ENCODE results near the gene RAB40A.
A peak's percentile ranks its signal among the peaks of the same experiment; 100 is the strongest.

The RAB40A gene, protein sequence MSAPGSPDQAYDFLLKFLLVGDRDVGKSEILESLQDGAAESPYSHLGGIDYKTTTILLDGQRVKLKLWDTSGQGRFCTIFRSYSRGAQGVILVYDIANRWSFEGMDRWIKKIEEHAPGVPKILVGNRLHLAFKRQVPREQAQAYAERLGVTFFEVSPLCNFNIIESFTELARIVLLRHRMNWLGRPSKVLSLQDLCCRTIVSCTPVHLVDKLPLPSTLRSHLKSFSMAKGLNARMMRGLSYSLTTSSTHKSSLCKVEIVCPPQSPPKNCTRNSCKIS

DNA sequence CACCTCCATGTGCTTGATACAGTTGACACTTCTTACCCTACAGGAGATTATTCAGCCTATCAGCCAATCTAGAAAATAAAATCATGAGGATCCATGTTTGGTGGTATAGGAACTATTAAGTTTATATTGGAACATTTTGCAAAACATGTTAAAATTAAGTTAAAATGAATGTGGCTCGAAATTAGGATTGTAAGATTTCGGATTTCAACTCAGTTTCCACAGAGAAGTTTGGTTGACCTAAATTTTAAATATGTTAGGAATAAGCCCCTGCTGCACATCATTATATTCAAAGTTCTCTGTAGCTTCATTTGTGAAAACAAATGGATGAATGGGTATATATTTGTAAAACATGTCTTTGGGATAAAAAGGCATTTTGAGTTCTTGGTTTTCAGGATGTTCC is at the start of gene RAB40A:
RAB40A (minus strand) TSS at position 101 of the 400 bp plus-strand sequence. CDS start 18,733 bp downstream, outside the sequence.
- DNase-seq, result no peak

GRCh38 chrX:103565752-103566151 is 46.5 kb upstream of the RAB40A start:
- no peak for DNase-seq

DNA sequence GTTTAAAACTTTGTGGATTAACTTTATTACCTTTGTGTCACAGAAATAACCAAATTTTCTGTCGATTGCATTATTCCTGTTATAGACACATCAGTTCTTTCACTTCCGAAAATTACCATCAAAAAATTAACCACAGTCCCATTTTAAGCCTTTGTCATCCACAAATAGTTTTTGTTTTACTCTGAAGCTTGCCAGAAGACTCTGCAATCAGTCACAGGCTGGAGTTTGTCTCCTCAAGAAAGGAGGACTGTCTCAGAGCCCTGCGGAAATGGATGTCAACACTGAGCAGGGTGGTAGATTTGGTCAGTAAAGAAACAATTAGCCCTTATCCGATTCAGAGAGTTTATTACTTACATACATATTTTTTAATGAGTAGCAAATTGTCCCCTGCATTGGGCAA is 45.9 kb upstream of the RAB40A start:
- no peak for DNase-seq

GRCh38 chrX:103562801-103563200 is 43.5 kb upstream of the RAB40A start:
- DNase-seq, result no peak

DNA sequence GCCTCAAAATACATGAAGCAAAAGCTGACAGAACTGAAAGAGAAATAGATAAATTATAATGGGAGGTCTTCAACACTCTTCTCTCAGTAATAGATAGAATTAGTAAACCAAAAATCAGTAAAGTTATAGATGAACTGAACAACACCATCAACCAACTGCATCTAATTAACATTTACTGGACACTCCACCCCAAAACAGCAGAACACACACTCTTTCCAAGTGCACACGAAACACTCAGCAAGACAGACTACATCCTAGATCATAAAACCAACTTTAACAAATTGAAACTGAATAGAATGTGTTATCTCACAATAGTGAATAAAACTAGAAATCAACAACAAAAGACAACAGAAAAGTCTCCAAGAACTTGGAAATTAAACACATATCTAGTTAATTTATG is 41.0 kb upstream of the RAB40A start:
- no peak for DNase-seq

DNA sequence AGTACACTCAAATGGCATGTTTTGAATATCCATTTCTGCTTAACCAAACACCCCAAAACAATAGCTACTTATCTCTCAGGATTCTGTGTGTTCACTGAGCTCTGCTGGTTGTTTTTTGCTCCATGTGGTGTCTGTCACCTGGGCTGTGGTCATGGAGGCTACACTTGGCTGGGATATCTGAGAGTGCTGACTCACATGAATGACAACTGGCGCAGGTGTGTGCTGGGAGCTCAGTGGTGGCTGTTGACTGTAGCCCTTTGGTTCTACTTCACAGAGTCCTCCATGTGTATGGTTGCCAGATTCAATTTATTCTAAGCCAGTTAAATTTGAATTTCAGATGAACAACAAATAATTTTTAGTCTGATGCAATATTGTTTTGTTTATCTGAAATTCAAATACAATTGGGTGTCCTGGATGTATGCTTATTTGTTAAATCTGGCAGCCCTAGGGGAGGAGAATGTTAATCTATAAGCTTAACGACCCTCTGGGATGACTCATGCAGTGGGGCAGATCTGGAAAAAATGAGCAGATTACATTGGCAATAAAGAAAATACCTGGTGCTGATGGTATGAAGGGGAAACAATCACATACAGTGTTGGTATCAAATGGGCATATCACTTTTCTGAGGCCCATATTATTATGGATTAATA is 37.8 kb upstream of the RAB40A start:
- DNase-seq, result no peak

DNA sequence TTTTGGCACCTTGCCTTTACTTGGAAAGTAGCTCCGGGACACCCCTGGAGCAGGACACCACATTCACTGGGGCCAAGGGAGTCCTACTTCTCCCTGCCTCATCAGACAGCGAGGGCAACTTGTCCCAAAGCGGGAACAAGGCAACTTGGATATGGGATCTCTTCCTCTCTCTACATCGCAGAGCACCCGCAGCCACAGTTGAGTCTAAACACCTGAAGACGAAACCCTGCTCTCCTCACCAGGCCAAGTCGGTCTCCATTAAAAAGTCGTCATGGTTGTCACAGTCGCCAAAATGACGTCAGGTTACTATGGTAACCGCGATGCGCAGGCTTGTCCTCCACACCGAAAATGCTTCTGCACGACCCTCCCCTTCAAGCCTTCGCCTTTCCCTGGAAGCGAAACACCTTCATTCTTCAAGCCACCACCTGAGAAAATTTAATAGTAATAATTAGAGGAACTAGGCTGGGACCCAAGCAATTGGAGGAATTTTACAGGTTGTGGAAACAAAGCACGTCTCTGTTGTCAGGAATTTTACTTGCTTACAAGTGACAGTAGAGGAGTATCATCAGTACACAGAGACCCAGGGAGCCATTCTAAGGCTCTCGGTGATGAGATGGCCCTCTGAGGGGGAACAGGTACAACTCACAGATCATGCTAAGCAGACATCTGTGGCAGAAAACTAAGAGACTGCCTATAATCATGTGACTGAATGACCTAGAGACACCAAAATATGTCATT is 35.6 kb upstream of the RAB40A start:
- DNase-seq, result peak; percentile 65

DNA sequence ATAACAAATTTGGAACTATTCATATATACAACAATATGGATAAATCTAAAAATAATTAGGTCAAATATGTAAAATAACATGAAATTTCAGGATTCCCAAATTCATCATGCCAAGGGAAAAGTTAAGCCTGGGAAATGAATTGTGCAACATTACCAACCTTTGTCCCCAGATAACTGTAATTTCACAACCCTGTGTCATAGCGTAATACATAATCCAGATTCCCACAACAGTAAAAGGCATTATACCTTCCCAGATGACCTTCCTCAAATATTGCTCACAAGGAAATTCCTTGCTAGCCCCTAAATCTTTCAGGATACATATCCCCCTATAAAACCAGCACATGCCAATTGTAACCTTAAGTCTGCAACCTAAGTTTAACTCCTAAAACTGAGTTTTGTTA is 32.9 kb upstream of the RAB40A start:
- no peak for DNase-seq

DNA sequence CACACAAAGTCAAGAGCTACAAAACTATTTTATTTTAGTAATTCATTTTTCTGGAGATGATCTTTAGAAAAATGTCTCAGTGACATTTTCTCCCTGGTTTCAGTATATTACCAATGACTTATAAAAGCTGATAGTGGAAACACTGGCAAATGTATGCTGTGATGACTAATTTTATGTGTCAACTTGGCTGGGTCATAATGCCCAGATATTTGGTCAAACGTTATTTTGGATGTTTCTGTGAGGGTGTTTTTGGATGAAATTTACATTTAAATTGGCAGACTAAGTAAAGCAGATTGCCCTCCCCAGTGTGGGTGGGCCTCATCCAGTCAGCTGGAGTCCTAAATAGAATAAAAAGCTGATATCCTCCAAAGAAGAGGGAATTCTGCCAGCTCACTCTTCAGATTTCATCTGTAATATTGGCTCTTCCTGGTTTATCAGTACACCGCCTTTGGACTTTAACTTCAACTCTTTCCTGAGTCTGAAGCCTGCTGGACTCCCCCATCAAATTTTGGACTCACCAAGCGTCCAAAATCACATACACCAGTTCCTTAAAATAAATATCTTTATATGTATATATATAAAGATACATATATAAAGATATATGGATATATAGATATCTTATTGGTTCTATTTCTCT is 31.2 kb upstream of the RAB40A start:
- no peak for DNase-seq

- DNase-seq, result no peak
Observed at GRCh38 chrX:103549916-103550315, 30.6 kb upstream of the RAB40A start.

DNA sequence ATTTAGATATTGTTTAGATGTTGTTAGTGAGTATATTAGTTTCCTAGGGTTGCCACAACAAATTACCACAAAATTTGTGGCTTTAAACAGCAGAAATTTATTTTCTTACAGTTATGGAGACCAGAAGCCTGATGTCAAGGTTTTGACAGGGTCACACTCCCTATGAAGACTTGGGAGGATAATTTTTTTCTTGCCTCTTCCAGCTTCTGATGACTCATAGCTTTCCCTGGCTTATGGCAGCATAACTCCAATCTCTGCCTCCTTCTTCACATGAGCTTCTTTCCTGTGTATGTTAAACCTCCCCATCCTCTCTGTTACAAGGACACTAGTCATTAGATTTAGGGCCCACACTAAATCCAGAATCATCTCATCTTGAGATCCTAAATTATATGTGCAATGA is 20.9 kb upstream of the RAB40A start:
- no peak for DNase-seq

- no peak for DNase-seq
Observed at GRCh38 chrX:103539695-103540094, 20.4 kb upstream of the RAB40A start.

- DNase-seq, result no peak
Observed at GRCh38 chrX:103538728-103539127, 19.4 kb upstream of the RAB40A start.

DNA sequence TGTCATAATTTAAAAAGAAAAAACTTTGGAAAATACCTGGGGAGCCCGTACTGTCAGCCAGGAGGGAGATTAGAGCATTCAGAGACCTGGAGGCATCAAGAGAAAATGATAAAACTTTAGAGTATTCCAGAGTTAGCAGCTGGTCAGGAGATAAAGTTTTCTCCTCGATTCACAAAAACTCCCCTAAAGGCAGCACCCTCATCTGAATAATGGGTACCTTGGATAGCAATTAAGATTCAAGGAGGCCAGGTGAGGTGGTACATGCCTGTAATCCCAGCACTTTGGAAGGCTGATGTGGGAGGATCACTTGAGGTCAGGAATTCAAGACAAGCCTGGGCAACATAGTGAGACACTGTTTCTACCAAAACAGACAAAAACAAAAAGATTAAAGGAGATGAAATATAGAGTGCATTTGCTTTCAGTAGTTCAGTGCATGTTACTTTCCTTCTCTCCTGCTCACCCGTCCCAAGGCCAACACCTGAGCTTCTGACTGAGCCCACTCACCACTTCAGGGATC is 18.6 kb upstream of the RAB40A start:
- DNase-seq, result no peak

DNA sequence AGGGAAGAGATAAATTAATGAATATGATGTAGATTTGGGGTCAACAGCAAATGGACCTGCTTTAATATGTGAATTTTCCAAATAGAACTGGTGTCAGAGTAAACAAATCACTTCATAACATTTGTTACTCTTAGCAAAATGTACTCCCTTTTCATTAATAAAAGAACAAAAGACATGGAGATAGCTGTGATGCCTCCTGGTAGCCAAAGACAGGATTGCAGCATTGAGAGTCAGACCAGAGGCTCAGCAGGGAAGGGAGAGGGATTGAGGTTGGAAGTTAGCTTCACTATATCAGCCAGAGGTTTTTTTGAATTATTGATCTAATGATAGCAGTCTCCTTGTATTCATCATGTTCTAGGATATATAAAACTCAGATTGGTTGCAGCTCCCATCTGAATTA is 17.4 kb upstream of the RAB40A start:
- DNase-seq, result no peak

GRCh38 chrX:103536071-103536470 is 16.8 kb upstream of the RAB40A start:
- DNase-seq, result no peak

DNA sequence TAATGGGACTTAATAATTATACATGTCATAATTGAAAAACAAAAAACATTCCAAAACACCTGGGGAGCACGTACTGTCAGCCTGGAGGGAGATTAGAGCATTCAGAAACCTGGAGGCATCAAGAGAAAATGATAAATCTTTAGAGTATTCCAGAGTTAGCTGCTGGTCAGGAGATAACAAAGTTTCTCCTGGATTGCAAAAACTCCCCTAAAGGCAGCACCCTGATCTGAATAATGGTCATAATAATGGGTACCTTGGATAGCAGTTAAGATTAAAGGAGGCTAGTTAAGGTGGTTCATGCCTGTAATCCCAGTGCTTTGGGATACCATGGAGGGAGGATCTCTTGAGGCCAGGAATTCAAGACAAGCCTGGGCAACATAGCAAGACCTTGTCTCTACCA is 15.9 kb upstream of the RAB40A start:
- no peak for DNase-seq

DNA sequence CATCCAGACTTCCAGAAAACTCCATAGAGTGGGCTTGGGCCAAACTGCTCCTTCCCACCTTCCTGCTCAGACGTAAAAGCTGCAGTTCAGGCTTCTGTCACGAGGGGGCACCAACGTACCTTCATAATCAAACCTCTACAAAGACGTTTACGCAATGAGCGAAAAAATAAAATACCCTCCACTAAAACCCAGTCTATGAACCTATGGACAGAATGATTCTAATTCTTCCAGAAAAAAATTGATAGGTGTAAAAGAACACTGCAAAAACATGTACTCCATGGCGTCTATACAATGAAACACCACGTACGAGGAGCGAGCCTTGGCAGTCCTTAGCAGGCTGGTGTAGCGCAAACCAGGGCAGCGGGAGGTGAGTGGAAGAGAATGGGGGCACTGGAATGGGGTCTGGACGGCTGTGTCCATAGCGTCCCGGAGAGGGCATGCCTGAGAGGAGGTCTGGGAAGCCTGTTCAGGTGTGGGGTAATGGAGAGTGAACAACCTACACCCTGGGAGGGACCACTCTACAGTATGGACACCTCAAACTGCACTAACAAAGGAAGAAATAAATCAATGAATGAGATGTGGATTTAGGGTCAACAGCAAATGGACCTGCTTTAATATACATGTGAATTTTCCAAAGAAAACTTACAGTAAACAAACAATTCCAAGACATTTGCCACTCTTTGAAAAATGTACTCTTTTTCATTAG is 14.4 kb upstream of the RAB40A start:
- peak; percentile 80 for DNase-seq

DNA sequence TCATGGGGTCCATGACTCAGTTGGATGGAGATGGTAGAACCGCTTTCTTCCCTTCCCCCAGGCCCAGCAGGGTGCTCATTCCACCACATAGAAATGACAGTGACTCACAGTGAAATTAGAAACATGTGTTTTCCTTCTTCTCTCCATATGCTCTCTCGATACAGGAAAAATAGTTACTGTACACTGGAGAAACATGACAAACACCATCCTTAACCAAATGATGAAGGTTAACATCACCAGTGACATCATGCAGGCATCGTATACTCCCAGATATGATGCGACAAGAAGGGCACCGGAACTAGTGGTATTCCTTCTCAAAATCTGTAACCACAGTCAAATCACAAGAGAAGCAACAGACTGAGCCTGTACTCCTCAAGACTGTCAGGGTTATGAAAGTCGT is 11.7 kb upstream of the RAB40A start:
- no peak for DNase-seq

GRCh38 chrX:103530545-103530944 is 11.3 kb upstream of the RAB40A start:
- no peak for DNase-seq

DNA sequence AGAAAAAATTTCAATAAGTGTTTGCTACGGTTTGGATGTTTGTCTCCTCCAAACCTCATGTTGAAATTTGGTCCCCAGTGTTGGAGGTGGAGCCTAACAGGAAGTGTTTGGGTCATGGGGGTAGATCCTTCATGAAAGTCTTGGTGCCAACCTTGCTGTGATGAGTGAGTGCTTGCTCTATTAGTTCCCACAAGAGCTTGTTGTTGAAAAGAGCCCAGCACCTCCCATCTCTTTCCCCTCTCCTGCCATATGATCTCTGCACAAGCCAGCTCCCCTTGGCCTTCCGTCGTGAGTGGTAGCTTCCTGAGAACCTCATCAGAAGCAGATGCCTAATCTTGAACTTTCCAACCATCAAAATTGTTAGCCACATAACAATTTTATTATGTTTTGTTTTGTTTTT is 10.3 kb upstream of the RAB40A start:
- DNase-seq, result no peak

- no peak for DNase-seq
Observed at GRCh38 chrX:103524747-103525146, 5.5 kb upstream of the RAB40A start.

DNA sequence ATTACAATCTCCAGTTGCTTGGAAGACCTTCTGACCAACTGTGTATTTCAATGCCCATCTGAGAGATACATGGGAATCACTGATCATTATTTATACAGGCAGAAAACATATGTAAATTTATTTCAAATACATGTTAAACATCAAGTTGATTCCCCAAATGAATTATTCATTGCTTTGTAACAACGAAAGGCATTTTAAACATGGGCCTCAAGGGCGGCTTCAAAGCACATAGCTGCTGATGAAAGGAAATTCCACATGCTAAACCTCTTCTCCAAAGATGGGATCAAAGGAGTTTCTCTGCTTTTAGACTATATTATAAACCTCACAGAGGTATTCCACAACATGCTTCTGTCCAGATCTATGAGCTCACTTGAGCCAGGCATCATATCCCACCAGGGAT is 4.3 kb upstream of the RAB40A start:
- DNase-seq, result no peak

Measured in CD4-positive, alpha-beta T cell treated with Interleukin-17A for 4 hours (primary cell).